K562 (cell line): ENCODE data around the gene VWA7. TPM values are rescaled to one million over a fixed set of nuclear protein-coding genes. Genes with fewer than 3 reads are reported as not detected.

Experiments
- BRD9 ChIP-seq: fragments of 450-650 bp; IDR thresholded peaks from 2 replicates; pipeline ENCODE4 v1.6.1; 2018; ENCODE audit warnings: low read depth; ENCODE audit not compliant: partially characterized antibody
- GTF2E2 ChIP-seq: fragments of 200-800 bp; sonication (Bioruptor generic); IDR thresholded peaks from 2 replicates; pipeline ENCODE4 v1.6.1; 2016; ENCODE audit warnings: missing genetic modification characterization, missing compliant biosample characterization
- MTA3 ChIP-seq: fragments of 450-650 bp; formaldehyde crosslinking; IDR thresholded peaks from 2 replicates; pipeline ENCODE4 v1.6.1; 2017; ENCODE audit warnings: mild to moderate bottlenecking, borderline replicate concordance
- NUFIP1 ChIP-seq: fragments of 450-650 bp; IDR thresholded peaks from 2 replicates; pipeline ENCODE4 v1.6.1; 2018; ENCODE audit not compliant: partially characterized antibody
- SIX5 ChIP-seq, 2 experiments: IDR thresholded peaks; 2 replicates each; pipeline ENCODE4 v1.6.1; 2011; ENCODE audit warnings: low read length in 2 of 2, borderline replicate concordance in 1 of 2, low read depth in 1 of 2, mild to moderate bottlenecking in 1 of 2, moderate library complexity in 1 of 2; ENCODE audit not compliant: insufficient read depth in 1 of 2
- SP1 ChIP-seq: sonication (generic); formaldehyde crosslinking; IDR thresholded peaks from 2 replicates; pipeline ENCODE4 v1.8.1; 2022; ENCODE audit warnings: mild to moderate bottlenecking, missing genetic modification reagents
- TGIF2 ChIP-seq: sonication (generic); formaldehyde crosslinking; IDR thresholded peaks from 2 replicates; pipeline ENCODE4 v1.8.1; 2022; ENCODE audit warnings: mild to moderate bottlenecking, missing genetic modification reagents, moderate library complexity
- ZNF583 ChIP-seq: fragments of 250-450 bp; sonication (Bioruptor Pico); IDR thresholded peaks from 2 replicates; pipeline ENCODE4 v1.4.0; 2020
- polyA plus RNA-seq, 8 experiments: library from polyadenylated mRNA; depleted of rRNA in 4 of 8; stranded (reverse) in 5 of 8; unstranded in 3 of 8; fragments of >200 nt; fragmentation: Nextera tagmentation in 2 of 8; fragmentation: Illumina TruSeq in 1 of 8; extraction: Ambion mirVana in 2 of 8; extraction: Trizol in 1 of 8; gene quantifications; 2 replicates each; pipeline versions ENCODE4 v1.2.1 to v1.2.3, GENCODE V29; 2011 to 2014; ENCODE audit warnings: inconsistent platforms in 1 of 8, missing spikeins in 1 of 8
- total RNA-seq, 7 experiments: library from RNA; depleted of rRNA in 6 of 7; stranded (reverse); fragments of >200 nt in 6 of 7; fragmentation: Illumina TruSeq in 2 of 7; extraction: Trizol in 2 of 7; gene quantifications; 2 replicates each; pipeline versions ENCODE4 v1.2.1 to v1.2.3, GENCODE V29; 2011 to 2021; ENCODE audit warnings: low replicate concordance in 1 of 7
- TF ChIP-seq, protein P1 (sequence below): sonication (generic); formaldehyde crosslinking; IDR thresholded peaks from 2 replicates; pipeline ENCODE4 v1.8.0; 2022; ENCODE audit warnings: mild to moderate bottlenecking, missing genetic modification reagents
- TF ChIP-seq, protein P2 (sequence below): sonication (generic); formaldehyde crosslinking; IDR thresholded peaks from 2 replicates; pipeline ENCODE4 v1.8.0; 2022; ENCODE audit warnings: missing genetic modification reagents, mild to moderate bottlenecking, borderline replicate concordance
- TF ChIP-seq, protein P3 (sequence below): fragments of 450-650 bp; formaldehyde crosslinking; conservative IDR thresholded peaks from 2 replicates; pipeline ENCODE4 v1.4.0; 2022; ENCODE audit warnings: mild to moderate bottlenecking, missing genetic modification characterization
- TF ChIP-seq, protein P4 (sequence below): fragments of 200-800 bp; sonication (Bioruptor generic); IDR thresholded peaks from 2 replicates; pipeline ENCODE4 v1.6.1; 2016; ENCODE audit warnings: missing genetic modification characterization, missing compliant biosample characterization

The VWA7 gene
- total and polyA plus RNA-seq, 9 of the 15 experiments (the other 6 are each of a cell fraction or from before 2014, with no cell fraction given), result 0.18 to 2.9 (median 0.95) TPM

DNA sequence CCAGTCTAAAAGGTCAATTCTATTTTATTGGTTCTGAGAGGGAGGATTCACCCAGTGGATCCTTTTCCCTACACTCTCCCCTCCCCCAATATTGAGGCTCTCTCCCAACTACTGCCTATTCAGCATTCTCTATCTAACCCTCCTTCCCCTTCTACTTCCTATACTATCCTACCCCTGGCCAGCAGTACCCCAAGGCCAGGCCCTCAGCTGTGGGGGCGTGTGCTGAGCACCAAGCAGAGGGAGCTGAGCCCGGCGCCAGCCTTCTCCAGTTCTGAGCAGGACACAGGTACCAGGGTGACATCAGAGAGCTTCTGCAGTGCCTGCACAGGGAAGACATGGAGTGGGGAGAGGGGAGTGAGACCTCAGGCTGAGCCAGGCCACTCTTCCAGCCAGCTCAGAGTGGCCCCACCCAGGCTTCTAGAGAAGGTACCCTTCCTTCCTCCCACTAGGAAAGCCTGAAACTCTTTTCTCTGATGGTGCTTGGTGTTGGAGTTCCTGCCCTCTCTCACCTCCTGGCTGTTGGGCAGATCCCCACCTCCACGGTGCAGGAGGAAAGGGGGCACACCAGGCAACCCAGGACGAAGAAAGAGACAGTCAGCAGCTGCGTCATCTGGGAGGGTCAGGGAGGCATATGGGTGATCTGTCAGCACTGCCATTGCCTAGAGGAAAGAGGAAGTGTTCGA is 50.0 kb downstream of the VWA7 start (continued):
- TF ChIP-seq, protein P1, sequence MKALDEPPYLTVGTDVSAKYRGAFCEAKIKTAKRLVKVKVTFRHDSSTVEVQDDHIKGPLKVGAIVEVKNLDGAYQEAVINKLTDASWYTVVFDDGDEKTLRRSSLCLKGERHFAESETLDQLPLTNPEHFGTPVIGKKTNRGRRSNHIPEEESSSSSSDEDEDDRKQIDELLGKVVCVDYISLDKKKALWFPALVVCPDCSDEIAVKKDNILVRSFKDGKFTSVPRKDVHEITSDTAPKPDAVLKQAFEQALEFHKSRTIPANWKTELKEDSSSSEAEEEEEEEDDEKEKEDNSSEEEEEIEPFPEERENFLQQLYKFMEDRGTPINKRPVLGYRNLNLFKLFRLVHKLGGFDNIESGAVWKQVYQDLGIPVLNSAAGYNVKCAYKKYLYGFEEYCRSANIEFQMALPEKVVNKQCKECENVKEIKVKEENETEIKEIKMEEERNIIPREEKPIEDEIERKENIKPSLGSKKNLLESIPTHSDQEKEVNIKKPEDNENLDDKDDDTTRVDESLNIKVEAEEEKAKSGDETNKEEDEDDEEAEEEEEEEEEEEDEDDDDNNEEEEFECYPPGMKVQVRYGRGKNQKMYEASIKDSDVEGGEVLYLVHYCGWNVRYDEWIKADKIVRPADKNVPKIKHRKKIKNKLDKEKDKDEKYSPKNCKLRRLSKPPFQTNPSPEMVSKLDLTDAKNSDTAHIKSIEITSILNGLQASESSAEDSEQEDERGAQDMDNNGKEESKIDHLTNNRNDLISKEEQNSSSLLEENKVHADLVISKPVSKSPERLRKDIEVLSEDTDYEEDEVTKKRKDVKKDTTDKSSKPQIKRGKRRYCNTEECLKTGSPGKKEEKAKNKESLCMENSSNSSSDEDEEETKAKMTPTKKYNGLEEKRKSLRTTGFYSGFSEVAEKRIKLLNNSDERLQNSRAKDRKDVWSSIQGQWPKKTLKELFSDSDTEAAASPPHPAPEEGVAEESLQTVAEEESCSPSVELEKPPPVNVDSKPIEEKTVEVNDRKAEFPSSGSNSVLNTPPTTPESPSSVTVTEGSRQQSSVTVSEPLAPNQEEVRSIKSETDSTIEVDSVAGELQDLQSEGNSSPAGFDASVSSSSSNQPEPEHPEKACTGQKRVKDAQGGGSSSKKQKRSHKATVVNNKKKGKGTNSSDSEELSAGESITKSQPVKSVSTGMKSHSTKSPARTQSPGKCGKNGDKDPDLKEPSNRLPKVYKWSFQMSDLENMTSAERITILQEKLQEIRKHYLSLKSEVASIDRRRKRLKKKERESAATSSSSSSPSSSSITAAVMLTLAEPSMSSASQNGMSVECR (CRISPR knock-in tag), result no peak; the same call in 1 of the 2 replicates
- TF ChIP-seq SP1 (CRISPR knock-in tag) (no peak; the same call in 1 of the 2 replicates), TGIF2 (no peak), SIX5 (IDR thresholded peaks at IDR 0.05; ENCODE audit: borderline replicate concordance in 1 of 2, insufficient read depth in 1 of 2, low read depth in 1 of 2, low read length in 2 of 2) (no peak), BRD9 (no peak), MTA3 (no peak; the same call in 1 of the 2 replicates), NUFIP1 (no peak), ZNF583 (CRISPR knock-in tag) (no peak; the same call in 1 of the 2 replicates), GTF2E2 (tag) (no peak)
- TF ChIP-seq, protein P2, sequence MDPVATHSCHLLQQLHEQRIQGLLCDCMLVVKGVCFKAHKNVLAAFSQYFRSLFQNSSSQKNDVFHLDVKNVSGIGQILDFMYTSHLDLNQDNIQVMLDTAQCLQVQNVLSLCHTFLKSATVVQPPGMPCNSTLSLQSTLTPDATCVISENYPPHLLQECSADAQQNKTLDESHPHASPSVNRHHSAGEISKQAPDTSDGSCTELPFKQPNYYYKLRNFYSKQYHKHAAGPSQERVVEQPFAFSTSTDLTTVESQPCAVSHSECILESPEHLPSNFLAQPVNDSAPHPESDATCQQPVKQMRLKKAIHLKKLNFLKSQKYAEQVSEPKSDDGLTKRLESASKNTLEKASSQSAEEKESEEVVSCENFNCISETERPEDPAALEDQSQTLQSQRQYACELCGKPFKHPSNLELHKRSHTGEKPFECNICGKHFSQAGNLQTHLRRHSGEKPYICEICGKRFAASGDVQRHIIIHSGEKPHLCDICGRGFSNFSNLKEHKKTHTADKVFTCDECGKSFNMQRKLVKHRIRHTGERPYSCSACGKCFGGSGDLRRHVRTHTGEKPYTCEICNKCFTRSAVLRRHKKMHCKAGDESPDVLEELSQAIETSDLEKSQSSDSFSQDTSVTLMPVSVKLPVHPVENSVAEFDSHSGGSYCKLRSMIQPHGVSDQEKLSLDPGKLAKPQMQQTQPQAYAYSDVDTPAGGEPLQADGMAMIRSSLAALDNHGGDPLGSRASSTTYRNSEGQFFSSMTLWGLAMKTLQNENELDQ (CRISPR knock-in tag), result no peak
- TF ChIP-seq, protein P3, sequence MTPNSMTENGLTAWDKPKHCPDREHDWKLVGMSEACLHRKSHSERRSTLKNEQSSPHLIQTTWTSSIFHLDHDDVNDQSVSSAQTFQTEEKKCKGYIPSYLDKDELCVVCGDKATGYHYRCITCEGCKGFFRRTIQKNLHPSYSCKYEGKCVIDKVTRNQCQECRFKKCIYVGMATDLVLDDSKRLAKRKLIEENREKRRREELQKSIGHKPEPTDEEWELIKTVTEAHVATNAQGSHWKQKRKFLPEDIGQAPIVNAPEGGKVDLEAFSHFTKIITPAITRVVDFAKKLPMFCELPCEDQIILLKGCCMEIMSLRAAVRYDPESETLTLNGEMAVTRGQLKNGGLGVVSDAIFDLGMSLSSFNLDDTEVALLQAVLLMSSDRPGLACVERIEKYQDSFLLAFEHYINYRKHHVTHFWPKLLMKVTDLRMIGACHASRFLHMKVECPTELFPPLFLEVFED, result peak; percentile 77; the same call in 1 of the 2 replicates
- TF ChIP-seq, protein P4, sequence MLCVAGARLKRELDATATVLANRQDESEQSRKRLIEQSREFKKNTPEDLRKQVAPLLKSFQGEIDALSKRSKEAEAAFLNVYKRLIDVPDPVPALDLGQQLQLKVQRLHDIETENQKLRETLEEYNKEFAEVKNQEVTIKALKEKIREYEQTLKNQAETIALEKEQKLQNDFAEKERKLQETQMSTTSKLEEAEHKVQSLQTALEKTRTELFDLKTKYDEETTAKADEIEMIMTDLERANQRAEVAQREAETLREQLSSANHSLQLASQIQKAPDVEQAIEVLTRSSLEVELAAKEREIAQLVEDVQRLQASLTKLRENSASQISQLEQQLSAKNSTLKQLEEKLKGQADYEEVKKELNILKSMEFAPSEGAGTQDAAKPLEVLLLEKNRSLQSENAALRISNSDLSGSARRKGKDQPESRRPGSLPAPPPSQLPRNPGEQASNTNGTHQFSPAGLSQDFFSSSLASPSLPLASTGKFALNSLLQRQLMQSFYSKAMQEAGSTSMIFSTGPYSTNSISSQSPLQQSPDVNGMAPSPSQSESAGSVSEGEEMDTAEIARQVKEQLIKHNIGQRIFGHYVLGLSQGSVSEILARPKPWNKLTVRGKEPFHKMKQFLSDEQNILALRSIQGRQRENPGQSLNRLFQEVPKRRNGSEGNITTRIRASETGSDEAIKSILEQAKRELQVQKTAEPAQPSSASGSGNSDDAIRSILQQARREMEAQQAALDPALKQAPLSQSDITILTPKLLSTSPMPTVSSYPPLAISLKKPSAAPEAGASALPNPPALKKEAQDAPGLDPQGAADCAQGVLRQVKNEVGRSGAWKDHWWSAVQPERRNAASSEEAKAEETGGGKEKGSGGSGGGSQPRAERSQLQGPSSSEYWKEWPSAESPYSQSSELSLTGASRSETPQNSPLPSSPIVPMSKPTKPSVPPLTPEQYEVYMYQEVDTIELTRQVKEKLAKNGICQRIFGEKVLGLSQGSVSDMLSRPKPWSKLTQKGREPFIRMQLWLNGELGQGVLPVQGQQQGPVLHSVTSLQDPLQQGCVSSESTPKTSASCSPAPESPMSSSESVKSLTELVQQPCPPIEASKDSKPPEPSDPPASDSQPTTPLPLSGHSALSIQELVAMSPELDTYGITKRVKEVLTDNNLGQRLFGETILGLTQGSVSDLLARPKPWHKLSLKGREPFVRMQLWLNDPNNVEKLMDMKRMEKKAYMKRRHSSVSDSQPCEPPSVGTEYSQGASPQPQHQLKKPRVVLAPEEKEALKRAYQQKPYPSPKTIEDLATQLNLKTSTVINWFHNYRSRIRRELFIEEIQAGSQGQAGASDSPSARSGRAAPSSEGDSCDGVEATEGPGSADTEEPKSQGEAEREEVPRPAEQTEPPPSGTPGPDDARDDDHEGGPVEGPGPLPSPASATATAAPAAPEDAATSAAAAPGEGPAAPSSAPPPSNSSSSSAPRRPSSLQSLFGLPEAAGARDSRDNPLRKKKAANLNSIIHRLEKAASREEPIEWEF (CRISPR knock-in tag), result no peak
